Measurements from ENCODE around the gene TAF4B. TPM values are rescaled to one million over a fixed set of nuclear protein-coding genes. Genes with fewer than 3 reads are reported as not detected.

TAF4B gene
- total and polyA plus RNA-seq, 10 of the 15 experiments (the other 5 are each of a cell fraction or from before 2014, with no cell fraction given) = 2.3 to 15.0 (median 12.2) TPM

DNA sequence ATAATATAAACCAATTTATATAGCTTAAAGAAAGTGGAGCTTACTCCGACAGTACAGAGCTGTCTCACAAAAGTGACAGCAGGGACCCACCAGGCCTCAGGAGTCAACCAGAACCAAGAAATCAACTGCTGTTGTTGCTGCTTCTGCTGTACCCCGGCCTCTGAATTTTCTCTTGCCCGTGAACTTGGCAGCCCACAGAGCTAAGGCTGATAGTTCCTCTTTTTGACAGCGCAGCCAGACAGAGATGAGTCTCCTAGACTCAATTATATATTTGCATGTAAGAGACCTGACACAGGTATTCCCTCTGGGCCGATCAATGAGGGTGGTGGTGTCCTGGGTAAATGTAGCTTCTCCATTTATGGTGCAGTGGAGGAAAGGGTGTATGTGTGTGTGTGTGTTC, 212.7 kb downstream of the TAF4B start (continued):
- TF ChIP-seq, protein P1, sequence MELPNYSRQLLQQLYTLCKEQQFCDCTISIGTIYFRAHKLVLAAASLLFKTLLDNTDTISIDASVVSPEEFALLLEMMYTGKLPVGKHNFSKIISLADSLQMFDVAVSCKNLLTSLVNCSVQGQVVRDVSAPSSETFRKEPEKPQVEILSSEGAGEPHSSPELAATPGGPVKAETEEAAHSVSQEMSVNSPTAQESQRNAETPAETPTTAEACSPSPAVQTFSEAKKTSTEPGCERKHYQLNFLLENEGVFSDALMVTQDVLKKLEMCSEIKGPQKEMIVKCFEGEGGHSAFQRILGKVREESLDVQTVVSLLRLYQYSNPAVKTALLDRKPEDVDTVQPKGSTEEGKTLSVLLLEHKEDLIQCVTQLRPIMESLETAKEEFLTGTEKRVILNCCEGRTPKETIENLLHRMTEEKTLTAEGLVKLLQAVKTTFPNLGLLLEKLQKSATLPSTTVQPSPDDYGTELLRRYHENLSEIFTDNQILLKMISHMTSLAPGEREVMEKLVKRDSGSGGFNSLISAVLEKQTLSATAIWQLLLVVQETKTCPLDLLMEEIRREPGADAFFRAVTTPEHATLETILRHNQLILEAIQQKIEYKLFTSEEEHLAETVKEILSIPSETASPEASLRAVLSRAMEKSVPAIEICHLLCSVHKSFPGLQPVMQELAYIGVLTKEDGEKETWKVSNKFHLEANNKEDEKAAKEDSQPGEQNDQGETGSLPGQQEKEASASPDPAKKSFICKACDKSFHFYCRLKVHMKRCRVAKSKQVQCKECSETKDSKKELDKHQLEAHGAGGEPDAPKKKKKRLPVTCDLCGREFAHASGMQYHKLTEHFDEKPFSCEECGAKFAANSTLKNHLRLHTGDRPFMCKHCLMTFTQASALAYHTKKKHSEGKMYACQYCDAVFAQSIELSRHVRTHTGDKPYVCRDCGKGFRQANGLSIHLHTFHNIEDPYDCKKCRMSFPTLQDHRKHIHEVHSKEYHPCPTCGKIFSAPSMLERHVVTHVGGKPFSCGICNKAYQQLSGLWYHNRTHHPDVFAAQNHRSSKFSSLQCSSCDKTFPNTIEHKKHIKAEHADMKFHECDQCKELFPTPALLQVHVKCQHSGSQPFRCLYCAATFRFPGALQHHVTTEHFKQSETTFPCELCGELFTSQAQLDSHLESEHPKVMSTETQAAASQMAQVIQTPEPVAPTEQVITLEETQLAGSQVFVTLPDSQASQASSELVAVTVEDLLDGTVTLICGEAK (IDR thresholded peaks at IDR 0.05; ENCODE audit: borderline replicate concordance) = no peak
- TF ChIP-seq, protein P2, sequence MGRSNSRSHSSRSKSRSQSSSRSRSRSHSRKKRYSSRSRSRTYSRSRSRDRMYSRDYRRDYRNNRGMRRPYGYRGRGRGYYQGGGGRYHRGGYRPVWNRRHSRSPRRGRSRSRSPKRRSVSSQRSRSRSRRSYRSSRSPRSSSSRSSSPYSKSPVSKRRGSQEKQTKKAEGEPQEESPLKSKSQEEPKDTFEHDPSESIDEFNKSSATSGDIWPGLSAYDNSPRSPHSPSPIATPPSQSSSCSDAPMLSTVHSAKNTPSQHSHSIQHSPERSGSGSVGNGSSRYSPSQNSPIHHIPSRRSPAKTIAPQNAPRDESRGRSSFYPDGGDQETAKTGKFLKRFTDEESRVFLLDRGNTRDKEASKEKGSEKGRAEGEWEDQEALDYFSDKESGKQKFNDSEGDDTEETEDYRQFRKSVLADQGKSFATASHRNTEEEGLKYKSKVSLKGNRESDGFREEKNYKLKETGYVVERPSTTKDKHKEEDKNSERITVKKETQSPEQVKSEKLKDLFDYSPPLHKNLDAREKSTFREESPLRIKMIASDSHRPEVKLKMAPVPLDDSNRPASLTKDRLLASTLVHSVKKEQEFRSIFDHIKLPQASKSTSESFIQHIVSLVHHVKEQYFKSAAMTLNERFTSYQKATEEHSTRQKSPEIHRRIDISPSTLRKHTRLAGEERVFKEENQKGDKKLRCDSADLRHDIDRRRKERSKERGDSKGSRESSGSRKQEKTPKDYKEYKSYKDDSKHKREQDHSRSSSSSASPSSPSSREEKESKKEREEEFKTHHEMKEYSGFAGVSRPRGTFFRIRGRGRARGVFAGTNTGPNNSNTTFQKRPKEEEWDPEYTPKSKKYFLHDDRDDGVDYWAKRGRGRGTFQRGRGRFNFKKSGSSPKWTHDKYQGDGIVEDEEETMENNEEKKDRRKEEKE (IDR thresholded peaks at IDR 0.05) = no peak
- TF ChIP-seq, protein P3, sequence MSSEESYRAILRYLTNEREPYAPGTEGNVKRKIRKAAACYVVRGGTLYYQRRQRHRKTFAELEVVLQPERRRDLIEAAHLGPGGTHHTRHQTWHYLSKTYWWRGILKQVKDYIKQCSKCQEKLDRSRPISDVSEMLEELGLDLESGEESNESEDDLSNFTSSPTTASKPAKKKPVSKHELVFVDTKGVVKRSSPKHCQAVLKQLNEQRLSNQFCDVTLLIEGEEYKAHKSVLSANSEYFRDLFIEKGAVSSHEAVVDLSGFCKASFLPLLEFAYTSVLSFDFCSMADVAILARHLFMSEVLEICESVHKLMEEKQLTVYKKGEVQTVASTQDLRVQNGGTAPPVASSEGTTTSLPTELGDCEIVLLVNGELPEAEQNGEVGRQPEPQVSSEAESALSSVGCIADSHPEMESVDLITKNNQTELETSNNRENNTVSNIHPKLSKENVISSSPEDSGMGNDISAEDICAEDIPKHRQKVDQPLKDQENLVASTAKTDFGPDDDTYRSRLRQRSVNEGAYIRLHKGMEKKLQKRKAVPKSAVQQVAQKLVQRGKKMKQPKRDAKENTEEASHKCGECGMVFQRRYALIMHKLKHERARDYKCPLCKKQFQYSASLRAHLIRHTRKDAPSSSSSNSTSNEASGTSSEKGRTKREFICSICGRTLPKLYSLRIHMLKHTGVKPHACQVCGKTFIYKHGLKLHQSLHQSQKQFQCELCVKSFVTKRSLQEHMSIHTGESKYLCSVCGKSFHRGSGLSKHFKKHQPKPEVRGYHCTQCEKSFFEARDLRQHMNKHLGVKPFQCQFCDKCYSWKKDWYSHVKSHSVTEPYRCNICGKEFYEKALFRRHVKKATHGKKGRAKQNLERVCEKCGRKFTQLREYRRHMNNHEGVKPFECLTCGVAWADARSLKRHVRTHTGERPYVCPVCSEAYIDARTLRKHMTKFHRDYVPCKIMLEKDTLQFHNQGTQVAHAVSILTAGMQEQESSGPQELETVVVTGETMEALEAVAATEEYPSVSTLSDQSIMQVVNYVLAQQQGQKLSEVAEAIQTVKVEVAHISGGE (CRISPR knock-in tag; IDR thresholded peaks at IDR 0.05) = no peak
- TF ChIP-seq PML (IDR thresholded peaks at IDR 0.05; ENCODE audit: low read length) = no peak
- TF ChIP-seq, protein P4, sequence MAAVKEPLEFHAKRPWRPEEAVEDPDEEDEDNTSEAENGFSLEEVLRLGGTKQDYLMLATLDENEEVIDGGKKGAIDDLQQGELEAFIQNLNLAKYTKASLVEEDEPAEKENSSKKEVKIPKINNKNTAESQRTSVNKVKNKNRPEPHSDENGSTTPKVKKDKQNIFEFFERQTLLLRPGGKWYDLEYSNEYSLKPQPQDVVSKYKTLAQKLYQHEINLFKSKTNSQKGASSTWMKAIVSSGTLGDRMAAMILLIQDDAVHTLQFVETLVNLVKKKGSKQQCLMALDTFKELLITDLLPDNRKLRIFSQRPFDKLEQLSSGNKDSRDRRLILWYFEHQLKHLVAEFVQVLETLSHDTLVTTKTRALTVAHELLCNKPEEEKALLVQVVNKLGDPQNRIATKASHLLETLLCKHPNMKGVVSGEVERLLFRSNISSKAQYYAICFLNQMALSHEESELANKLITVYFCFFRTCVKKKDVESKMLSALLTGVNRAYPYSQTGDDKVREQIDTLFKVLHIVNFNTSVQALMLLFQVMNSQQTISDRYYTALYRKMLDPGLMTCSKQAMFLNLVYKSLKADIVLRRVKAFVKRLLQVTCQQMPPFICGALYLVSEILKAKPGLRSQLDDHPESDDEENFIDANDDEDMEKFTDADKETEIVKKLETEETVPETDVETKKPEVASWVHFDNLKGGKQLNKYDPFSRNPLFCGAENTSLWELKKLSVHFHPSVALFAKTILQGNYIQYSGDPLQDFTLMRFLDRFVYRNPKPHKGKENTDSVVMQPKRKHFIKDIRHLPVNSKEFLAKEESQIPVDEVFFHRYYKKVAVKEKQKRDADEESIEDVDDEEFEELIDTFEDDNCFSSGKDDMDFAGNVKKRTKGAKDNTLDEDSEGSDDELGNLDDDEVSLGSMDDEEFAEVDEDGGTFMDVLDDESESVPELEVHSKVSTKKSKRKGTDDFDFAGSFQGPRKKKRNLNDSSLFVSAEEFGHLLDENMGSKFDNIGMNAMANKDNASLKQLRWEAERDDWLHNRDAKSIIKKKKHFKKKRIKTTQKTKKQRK (IDR thresholded peaks at IDR 0.05; ENCODE audit: low read depth, low read length) = no peak
- TF ChIP-seq, protein P5, sequence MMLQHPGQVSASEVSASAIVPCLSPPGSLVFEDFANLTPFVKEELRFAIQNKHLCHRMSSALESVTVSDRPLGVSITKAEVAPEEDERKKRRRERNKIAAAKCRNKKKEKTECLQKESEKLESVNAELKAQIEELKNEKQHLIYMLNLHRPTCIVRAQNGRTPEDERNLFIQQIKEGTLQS (IDR thresholded peaks at IDR 0.05; ENCODE audit: borderline replicate concordance, extremely low read depth, low read depth, low read length) = no peak
- TF ChIP-seq POLR2AphosphoS5 (IDR thresholded peaks at IDR 0.05; ENCODE audit: low read length) = no peak
- peak; percentile 40; the same call in 1 of the 2 replicates for TF ChIP-seq BCL11A (IDR thresholded peaks at IDR 0.05; ENCODE audit: low read depth, low read length)
- TF ChIP-seq NFYA (IDR thresholded peaks at IDR 0.05; ENCODE audit: borderline replicate concordance, low read depth, low read length) = no peak
- no peak for TF ChIP-seq KDM1A (IDR thresholded peaks at IDR 0.05; ENCODE audit: borderline replicate concordance)
- no peak for TF ChIP-seq CBX5 (IDR thresholded peaks at IDR 0.05; ENCODE audit: low read depth)
- TF ChIP-seq IKZF1 (conservative IDR thresholded peaks at IDR 0.05) = 0 out of 2 replicates have a peak, but pooled peaks have one; percentile 37
- TF ChIP-seq ZNF217 (IDR thresholded peaks at IDR 0.05) = peak; percentile 32; the same call in 1 of the 2 replicates
- TF ChIP-seq, protein P6, sequence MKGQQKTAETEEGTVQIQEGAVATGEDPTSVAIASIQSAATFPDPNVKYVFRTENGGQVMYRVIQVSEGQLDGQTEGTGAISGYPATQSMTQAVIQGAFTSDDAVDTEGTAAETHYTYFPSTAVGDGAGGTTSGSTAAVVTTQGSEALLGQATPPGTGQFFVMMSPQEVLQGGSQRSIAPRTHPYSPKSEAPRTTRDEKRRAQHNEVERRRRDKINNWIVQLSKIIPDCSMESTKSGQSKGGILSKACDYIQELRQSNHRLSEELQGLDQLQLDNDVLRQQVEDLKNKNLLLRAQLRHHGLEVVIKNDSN (IDR thresholded peaks at IDR 0.05; ENCODE audit: borderline replicate concordance, extremely low read length, insufficient read depth, low read depth, low read length) = no peak

Measured in GM12878 (cell line).